K562 (cell line): ENCODE measurements around the gene USP5. TPM values are rescaled to one million over a fixed set of nuclear protein-coding genes. Genes with fewer than 3 reads are reported as not detected.
A peak's percentile ranks its signal among the peaks of the same experiment; 100 is the strongest.

Experiments used
- BCLAF1 ChIP-seq, 2 experiments: fragments of 450-650 bp in 1 of 2; IDR thresholded peaks; 2 replicates each; pipeline ENCODE4 v1.6.1; 2011 to 2017; ENCODE audit warnings: low read depth in 2 of 2, antibody characterized with exemption in 1 of 2, borderline replicate concordance in 1 of 2, low read length in 1 of 2, mild to moderate bottlenecking in 1 of 2, mixed read lengths in 1 of 2; ENCODE audit not compliant: control insufficient read depth in 1 of 2
- CBFB ChIP-seq: sonication (generic); formaldehyde crosslinking; IDR thresholded peaks from 2 replicates; pipeline ENCODE4 v1.4.0; 2020; ENCODE audit warnings: mild to moderate bottlenecking, missing genetic modification reagents
- E2F6 ChIP-seq, 2 experiments: IDR thresholded peaks; 2 replicates each; pipeline ENCODE4 v1.6.1; 2011; ENCODE audit warnings: borderline replicate concordance in 1 of 2, control low read depth in 1 of 2, low read depth in 1 of 2, low read length in 1 of 2, mild to moderate bottlenecking in 1 of 2, mixed read lengths in 1 of 2, moderate library complexity in 1 of 2; ENCODE audit not compliant: insufficient read depth in 1 of 2, insufficient read length in 1 of 2, poor library complexity in 1 of 2, severe bottlenecking in 1 of 2; ENCODE audit errors: extremely low read depth in 1 of 2
- ELF4 ChIP-seq: fragments of 450-650 bp; formaldehyde crosslinking; IDR thresholded peaks from 2 replicates; pipeline ENCODE4 v1.4.0; 2022; ENCODE audit warnings: missing genetic modification characterization
- FOXP1 ChIP-seq: sonication (generic); formaldehyde crosslinking; IDR thresholded peaks from 2 replicates; pipeline ENCODE4 v1.8.0; 2022; ENCODE audit warnings: mild to moderate bottlenecking, missing genetic modification reagents
- MCM2 ChIP-seq: fragments of 450-650 bp; IDR thresholded peaks from 2 replicates; pipeline ENCODE4 v1.6.1; 2017; ENCODE audit warnings: low read depth, mild to moderate bottlenecking
- RBFOX2 ChIP-seq: fragments of 200-400 bp; formaldehyde crosslinking; IDR thresholded peaks from 2 replicates; pipeline ENCODE4 v1.6.1; 2017; ENCODE audit warnings: low read depth, mild to moderate bottlenecking, low read length, moderate library complexity
- RNF219 ChIP-seq: fragments of 250-450 bp; sonication (Bioruptor Pico); IDR thresholded peaks from 2 replicates; pipeline ENCODE4 v1.5.0; 2022; ENCODE audit warnings: mild to moderate bottlenecking
- TRIM28 ChIP-seq: fragments of 450-650 bp; IDR thresholded peaks from 2 replicates; pipeline ENCODE4 v1.6.1; 2017
- ZNF121 ChIP-seq: sonication (generic); formaldehyde crosslinking; conservative IDR thresholded peaks from 2 replicates; pipeline ENCODE4 v1.8.0; 2022; ENCODE audit warnings: missing genetic modification reagents
- ZNF316 ChIP-seq: fragments of 450-650 bp; IDR thresholded peaks from 2 replicates; pipeline ENCODE4 v1.6.1; 2016
- polyA plus RNA-seq, 8 experiments: library from polyadenylated mRNA; depleted of rRNA in 4 of 8; stranded (reverse) in 5 of 8; unstranded in 3 of 8; fragments of >200 nt; fragmentation: Nextera tagmentation in 2 of 8; fragmentation: Illumina TruSeq in 1 of 8; extraction: Ambion mirVana in 2 of 8; extraction: Trizol in 1 of 8; gene quantifications; 2 replicates each; pipeline versions ENCODE4 v1.2.1 to v1.2.3, GENCODE V29; 2011 to 2014; ENCODE audit warnings: inconsistent platforms in 1 of 8, missing spikeins in 1 of 8
- total RNA-seq, 7 experiments: library from RNA; depleted of rRNA in 6 of 7; stranded (reverse); fragments of >200 nt in 6 of 7; fragmentation: Illumina TruSeq in 2 of 7; extraction: Trizol in 2 of 7; gene quantifications; 2 replicates each; pipeline versions ENCODE4 v1.2.1 to v1.2.3, GENCODE V29; 2011 to 2021; ENCODE audit warnings: low replicate concordance in 1 of 7

Gene USP5
- total and polyA plus RNA-seq, 9 of the 15 experiments (the other 6 are each of a cell fraction or from before 2014, with no cell fraction given) = 1.4 to 107 (median 48.6) TPM

GRCh38 chr12:6850796-6851152 lies 1.2 kb upstream of the USP5 start (continued):
- TF ChIP-seq BCLAF1 (IDR thresholded peaks at IDR 0.05; ENCODE audit: borderline replicate concordance in 1 of 2, control insufficient read depth in 1 of 2, low read depth in 2 of 2, low read length in 1 of 2) (no peak), MCM2 (no peak), CBFB (CRISPR knock-in tag) (no peak), RNF219 (CRISPR knock-in tag) (no peak), ZNF121 (CRISPR knock-in tag) (no peak), FOXP1 (CRISPR knock-in tag) (peak; percentile 25; the same call in 1 of the 2 replicates), RBFOX2 (peak; percentile 72), ZNF316 (no peak), ELF4 (no peak), E2F6 (IDR thresholded peaks at IDR 0.05; ENCODE audit: borderline replicate concordance in 1 of 2, extremely low read depth in 1 of 2, insufficient read depth in 1 of 2, insufficient read length in 1 of 2, low read depth in 1 of 2, low read length in 1 of 2, poor library complexity in 1 of 2, severe bottlenecking in 1 of 2) (peak in 1 of 2 experiments; percentile 7), TRIM28 (no peak)
